GM19397 (cell line): Measurements from ENCODE around the gene PINLYP.
A peak's percentile ranks its signal among the peaks of the same experiment; 100 is the strongest.
"Not testable (repeated sequence)": the region's sequence is repeated elsewhere in the genome, so short reads cannot be mapped to it uniquely, and the experiment has no call there.

Experiments
- ATAC-seq: cut with Tn5 transposase; IDR thresholded peaks from one replicate; pipeline ENCODE4 v1.9.1; 2021; ENCODE audit warnings: mild to moderate bottlenecking, moderate library complexity; ENCODE audit not compliant: unreplicated experiment

PINLYP gene

DNA sequence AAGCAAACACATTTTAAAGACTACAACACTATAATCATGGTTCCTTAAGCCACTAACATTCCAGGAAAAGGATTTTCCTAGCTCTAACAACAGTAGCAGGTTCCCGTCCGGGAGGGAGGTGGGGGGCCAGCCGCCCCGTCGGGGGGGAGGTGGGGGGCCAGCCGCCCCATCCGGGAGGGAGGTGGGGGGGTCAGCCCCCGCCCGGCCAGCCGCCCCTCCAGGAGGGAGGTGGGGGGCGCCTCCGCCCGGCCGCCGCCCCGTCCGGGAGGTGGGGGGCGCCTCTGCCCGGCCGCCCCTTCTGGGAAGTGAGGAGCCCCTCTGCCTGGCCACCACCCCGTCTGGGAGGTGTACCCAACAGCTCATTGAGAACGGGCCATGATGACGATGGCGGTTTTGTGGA is 27.7 kb upstream of the PINLYP start:
- ATAC-seq: not testable (repeated sequence)

DNA sequence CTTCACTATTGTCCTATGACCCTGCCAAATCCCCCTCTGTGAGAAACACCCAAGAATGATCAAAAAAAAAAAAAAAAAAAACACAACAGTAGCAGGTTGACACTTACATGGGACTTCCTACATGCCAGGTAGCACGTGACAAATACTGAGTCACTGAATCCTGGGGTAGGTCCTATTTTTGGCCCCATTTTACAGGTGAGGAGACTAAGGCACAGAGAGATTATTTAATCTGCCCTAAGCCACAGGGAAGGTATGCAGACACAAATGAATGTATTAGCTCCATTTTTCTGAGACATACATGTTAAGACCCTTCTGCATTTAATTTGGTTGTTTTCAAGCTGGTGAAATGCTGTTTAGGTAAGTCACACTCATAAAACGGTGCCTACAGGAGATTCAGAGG is 26.9 kb upstream of the PINLYP start:
- no peak for ATAC-seq

DNA sequence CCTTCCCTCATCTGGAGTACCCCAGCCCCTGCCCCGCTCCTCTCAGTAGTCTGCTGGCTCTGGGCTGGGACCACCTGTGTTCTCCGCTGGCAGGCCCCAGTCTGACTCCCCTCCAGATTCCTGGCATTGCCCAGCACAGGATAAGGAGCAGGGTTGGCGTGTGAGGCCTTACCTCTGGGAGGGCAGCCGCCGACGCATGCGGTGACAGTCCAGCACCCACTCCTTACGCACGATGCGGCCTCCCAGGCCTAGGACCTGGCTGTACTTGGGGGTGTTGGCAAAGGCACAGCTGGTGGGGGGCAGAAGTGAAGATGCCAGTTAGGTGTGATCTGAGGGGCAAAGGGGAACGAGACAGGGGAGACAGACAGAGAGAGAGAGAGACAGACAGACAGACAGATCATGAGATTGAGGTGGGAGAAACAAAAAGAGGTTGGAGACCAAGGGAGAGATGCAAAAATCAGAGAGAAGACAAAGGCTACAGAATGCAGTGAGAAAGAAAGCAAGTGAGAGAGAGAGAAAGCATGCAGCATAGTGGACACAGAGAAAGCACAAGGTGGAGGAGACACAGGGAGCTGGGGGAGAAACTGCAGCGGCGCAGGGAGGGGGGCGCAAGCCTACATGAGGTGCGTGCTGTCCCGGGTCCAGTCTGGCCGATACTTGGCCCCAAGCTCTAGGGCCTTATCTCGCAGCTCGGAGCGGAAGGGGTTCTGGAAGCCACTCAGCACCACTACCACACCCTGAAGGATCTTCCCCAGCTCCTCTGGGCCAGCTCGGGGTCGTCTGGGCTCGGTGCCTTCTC is 24.0 kb upstream of the PINLYP start:
- ATAC-seq: no peak

DNA sequence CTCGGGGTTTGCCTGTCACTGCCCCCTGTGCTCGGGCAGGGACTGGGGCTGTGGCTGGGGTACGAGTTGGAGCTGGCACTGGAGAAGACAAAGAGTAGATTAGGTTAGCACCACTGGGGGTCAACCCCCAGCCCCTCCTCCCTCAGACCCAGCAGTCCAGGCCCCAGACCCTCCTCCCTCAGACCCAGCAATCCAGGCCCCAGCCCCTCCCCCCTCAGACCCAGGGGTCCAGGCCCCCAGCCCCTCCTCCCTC is 23.5 kb upstream of the PINLYP start:
- ATAC-seq: no peak

DNA sequence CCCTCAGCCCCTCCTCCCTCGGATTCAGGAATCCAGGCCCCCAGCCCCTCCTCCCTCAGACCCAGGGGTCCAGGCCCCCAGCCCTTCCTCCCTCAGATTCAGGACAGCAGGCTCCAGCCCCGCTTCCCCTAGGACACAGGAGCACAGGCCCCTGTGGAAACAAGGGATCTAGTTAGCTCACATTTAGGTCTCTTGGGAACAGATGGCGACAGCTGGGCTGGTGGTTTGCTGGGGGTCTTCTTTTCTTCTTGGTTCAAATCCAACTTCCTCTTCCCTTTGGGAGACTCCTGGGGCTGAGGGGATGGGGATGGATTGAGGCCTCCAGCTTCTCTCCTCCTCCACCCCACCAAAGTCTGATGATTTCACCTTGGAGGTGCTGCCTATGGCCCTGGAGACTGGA is 23.0 kb upstream of the PINLYP start:
- no peak for ATAC-seq

DNA sequence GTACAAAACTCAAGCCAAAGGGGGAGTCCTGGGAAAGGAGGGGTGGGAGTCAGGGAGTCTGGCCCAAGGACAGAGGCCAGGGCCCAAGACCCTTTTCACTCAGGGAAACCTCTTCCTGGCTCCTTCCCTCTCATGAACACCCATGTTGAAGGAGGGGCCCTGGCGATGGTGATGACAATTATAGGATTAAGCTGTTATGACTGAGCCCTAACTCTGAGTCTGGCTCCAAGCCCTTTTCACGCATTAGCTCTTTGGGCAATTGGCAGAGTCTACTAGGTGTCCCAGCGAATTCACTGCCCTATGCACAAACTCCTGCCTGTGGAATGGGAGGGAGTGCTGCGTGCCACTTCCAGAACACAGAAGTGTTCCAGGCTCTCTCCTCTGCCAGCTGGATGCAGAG is 21.9 kb upstream of the PINLYP start:
- no peak for ATAC-seq

DNA sequence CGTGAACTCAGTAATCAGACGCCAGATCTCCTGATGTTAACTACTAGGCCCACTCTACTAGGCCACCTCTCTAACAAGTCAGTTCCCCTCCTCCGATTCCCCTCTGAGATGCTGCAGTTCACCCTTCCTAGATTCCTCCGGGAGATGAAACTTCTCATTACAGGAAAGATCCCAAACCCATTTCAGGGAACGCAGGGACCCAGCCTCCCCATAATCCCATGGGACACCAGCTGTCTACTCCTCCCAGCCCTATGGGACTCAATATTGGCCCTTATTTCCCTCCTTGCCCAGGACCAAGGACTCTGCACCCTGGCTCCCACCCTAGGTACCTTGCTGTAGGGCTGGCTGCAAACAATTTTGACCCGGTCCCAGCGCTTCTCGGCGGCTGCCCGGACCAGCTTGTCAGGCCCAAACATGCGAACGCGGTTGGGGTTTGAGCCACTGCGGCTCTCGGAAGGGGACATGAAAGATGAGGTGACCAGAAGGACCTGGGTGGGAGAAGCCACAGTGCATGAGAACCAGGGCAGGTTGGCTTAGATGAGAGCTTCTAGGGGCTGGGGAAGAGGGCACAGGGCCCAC is 21.2 kb upstream of the PINLYP start:
- ATAC-seq: no peak

DNA sequence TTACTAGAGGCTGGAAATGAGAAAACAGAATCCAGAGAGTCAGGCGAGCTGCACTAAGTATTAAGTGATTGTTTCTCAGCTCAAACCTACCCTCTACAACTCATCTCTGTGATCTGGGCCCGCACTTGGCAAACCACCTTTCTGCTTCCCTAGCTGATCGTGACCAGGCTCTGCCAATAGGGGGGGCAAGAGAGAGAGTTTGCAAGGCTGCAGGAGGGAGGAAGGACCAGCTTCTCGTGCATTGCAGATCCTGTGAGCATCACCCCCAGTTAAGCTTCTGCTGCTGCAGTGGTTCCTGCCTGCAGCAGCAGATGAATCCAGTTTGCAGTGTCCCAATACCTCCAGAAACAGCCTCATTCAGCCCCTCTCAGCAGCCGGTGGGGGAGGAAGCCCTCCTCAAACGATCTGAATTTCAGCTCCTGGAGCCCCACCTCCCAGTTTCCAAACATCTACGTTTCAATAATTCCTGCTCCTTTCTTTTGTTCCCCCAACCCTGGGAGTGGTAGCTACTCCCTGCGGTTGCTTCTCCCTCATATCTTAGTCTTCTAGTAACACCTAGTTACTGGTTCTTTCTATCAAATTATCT is 20.3 kb upstream of the PINLYP start:
- no peak for ATAC-seq

DNA sequence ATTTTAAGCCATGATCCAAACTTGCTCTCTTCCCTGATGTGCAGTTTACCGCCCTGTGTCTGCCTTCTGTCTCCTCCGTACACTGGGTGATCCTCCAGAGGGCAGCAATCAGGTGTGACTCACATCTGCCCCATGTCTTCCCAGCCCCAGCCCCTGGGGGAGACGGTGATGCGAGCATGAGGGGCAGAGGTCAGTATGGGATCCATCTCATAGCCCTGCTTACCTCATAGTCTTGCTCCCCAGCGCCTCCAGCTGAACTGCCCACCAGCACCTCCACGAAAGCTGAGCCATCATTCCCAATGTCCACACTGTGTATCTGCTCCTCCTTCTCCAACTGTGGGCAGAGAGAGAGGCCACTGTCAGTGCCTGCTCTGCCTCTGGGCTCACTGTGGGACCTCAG is 14.9 kb upstream of the PINLYP start:
- ATAC-seq: no peak

DNA sequence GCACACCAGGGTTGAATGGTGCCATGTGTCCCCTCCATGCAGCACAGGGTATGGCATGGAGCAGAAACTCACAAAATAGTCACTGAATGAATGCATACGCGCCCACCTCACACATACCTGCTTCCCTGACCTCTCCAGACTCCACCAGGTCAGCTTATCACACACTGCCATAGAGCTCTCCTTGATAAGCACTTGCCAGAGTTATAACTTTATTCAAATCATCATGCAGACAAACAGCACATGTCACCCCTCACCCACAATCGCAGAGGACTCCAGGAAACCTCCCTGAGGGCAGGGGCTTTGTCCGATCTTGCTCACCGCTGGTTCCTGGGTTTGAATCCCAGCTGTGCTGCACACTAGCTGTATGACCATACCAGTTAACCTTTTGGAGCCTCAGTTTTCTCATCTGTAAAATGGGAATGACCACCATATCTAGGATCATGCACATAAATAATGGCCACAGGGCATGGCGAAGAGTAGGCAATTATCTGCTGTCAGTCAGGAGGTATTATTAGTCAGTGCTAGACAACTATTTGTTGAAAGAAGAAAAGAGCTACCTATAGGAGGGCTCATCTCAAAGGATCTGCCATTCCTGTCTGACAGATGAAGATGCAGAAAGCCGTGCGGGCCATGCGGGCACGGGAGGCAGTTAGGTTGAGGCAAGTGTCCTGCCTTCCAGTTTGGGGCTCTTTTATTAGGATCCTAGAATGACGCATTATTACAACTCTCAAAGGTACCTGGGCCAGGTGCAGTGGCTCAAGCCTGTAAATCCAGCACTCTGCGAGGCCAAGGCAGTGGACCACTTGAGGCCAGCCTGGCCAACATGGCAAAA is 14.2 kb upstream of the PINLYP start:
- no peak for ATAC-seq

DNA sequence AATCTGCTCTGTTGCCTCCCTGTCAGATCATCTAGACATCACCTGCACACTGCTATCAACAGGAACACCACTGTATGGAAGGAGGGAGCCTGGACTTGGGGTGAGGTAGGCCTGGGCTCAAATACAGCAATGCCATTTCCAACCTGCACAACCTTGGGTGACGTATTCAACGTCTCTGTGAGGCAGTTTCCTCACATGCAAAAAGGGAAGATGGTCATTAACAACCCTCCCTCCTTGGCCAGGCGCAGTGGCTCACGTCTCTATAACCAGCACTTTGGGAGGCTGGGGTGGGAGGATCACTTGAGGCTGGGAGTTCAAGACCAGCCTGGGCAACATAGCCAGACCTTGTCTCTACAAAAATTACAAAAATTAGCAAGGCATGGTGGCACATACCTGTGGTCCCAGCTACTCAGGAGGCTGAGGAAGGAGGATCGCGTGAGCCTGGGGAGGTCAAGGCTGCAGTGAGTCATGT is 13.3 kb upstream of the PINLYP start:
- ATAC-seq: no peak

DNA sequence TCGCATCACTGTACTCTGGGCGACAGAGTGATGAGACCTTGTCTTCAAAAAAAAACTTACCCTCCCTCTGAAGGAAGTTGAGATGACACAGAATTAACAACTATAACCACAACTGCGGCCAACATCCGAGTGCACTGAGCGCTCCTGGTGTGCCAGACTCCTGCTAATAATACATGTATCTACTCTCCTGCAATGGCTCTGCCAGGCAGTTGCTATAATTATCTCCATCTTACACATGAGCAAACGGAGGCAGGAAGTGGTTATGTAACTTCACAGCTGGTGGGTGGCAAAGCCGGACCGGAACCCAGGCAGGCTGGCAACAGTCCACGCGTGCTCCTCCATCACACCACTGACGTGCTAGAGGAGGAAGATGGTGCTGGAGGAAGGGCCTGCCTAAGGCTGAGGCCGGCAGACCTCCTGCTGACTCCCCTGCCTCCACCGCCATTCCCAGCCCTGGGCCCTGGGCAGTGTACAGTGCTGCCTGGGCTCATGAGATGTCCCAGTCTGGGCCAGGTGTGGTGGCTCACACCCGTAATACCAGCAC is 12.8 kb upstream of the PINLYP start:
- ATAC-seq: peak; percentile 80

DNA sequence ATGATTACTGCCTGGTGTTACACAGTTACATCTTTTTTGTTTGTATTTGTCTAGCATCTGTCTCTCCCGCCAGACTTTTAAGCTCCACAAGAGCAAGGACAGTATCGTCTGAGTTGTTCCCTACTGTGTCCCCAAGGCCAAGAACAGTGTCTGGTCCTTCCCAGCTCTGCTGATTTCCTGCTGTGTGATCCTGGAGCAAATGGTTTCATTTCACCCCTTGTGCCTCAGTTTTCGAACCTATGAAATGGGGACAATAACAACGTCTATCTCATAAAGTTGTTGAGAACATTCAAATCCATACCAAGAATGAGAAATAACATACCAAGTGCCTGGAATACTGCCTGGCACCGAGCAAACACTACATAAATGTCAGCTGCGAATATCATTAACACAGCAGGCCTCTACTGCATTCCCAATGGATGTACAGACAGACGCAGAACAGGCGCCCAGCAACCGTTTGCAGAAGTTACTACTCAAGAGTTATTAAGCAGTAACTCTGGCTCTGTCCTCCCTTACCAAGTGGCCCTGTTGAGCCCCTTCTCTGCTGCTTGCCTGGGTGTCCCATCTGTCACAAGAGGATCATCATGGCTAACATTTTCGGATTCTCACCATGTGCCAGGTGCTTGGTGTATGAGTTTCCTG is 11.7 kb upstream of the PINLYP start:
- ATAC-seq: no peak

DNA sequence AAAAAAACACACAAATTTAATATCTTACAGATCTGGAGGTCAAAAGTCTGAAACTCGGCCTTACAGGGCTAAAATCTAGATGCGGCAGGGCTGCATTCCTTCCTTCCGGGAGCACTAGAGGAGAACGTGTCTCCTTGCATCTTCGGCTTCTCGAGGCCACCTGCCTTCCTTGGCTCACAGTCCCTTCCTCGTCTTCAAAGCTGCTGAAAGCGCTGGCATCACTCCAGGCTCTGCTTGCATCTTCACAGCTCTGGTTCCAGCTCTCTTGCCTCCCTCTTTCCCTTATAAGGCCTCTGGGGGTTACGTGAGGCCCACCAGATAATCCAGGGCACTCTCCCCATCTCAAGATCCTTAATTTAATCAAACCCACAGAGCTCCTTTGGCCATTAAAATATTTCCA is 10.8 kb upstream of the PINLYP start:
- ATAC-seq: no peak

DNA sequence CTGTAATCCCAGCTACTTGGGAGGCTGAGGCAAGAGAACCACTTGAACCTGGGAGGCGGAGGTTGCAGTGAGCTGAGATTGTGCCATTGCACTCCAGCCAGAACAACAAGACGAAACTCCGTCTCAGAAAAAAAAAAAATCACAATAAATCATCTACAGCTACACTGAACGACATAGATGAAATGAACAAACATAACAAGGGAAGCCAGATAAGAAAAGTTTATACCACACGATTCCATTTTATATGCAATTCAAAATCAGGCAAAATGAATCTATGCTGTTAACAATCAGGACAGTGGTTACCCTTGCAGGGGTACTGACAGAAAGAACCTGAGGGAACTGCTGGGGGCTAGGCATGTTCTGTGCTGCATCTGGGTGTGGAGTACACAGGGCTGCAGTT is 5.9 kb upstream of the PINLYP start:
- no peak for ATAC-seq

DNA sequence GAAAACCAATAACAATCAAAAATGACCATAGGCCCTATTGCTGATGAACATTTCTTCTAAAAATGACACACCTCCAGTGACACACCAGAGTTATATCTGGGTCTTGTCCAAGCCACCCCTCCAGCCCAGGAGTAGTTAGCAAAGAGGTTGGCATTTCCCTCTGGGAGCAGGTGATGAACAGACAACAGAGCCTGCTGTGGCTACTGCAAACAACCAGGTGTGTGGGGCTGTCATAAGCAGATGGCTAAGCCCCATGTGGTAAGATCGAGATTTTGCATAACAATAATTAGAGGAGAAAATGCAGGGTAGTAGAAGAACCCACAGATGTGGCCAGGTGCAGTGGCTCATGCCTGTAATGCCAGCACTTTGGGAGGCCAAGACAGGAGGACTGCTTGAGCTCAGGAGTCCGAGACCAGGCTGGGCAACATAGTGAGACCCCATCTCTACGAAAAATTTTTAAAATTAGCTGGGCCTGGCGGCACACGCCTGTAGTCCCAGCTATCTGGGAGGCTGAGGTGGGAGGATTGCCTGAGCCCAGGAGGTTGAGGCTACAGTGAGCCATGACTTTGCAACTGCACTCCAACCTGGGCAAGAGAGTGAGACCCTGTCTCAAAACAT is 5.3 kb upstream of the PINLYP start:
- no peak for ATAC-seq

DNA sequence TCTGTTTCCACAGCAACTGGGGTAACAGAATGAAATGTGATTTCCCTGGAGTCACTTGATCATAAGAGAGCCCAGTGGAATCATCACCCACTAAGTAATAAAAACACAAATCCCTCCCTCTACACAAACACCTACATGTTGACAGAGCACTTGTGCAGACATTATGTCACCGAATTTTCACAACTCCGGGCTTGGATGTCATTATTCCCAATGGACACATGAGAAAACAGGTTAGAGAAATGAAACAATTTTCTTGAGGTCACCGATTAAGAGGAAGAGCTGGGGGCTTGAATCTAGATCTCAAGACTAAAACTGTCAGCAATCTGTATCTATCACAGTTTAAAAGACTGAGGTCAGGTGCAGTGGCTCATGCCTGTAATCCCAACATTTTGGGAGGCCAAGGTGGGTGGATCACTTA is 3.4 kb upstream of the PINLYP start:
- ATAC-seq: no peak

DNA sequence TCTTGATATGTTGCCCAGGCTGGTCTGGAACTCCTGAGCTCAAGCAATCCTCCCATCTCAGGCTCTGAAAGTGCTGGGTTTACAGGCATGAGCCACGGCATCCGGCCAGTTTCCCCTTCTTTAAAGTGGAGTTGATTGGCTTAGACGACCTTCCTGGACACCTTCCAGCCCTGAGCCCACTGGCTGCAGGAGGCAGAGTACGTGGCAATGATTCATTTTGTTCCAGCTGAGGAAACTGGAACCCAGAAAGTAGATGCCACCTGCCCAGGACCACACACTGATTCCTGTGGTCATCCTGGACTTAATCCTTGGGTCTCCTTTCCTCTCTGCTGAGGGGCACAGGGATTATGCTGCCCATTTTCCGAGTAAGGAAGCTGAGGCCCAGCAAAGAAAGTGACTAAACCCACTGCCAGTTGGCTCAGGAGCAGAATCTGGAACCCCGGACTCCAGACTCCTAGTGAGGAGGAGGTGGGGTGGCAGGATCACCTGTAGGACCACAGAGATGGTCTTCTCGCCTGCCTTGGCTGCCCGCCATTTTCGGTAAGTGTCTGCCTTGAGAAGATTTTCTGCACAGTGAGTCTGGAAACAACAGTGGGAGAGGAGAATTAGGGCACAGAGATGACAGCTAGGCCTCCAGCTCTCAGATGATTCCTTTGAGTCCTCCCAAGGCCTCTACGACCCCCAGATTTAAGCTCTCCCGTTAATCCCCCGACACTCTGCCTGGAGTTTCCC is 1.0 kb upstream of the PINLYP start:
- no peak for ATAC-seq

DNA sequence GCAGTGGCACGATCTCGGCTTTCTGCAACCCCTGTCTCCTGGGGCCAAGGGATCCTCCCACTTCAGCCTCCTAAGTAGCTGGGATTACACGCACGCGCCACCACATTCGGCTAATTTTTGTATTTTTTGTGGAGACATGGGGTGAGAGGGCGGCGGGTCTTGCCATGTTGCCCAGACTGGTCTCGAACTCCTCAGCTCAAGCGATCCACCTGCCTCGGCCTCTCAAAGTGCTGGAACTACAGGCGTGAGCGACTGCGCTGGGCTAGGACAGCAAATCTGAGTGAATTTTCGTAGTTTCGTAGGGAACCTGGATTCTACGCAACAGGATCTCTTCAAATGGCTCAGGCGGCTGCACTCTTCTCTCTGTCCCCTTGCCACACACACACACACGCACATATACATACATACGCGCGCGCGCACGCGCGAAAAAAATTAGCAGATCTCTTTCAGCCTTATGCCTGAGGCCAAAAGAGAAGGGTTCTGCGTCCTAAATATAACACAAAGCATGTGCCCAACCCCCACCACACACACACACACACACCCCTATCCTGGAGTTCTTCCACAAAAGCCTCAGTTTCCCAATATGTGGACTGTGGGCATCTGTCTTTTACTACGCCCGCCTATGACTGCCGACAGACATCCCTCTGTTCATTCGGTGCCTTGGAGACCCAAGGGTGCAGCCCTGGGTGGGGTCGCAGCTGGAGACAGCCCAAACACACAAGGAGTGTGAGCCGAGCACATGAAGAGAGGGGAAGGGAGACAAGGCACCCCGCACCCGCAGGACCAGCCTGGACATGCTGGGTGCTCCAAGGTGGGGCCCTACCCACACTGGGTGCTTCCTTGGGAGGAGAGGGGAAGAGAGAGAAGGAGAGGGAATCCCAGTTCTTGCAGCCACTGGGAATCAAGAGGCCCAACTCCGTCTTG is 616 bp downstream of the PINLYP start:
- ATAC-seq: no peak
